Tibial nerve (tissue), 4 donors: ENCODE data around the gene B4GALT2. TPM values are rescaled to one million over a fixed set of nuclear protein-coding genes. Genes with fewer than 3 reads are reported as not detected.

ENCODE experiments used
- DNase-seq, 2 donors: peaks; one replicate each; pipeline ENCODE4 v3.0.0-alpha.2; 2019; ENCODE audit warnings: low spot score in 2 of 2
- H3K27ac ChIP-seq, 4 donors: fragments of 200-600 bp; sonication (generic) in 3 of 4; one replicate each; pipeline ENCODE4 v1.5.1; 2017 to 2019; ENCODE audit warnings: mild to moderate bottlenecking in 1 of 4
- H3K27me3 ChIP-seq, 2 donors: fragments of 200-600 bp; sonication (generic) in 1 of 2; one replicate each; pipeline versions ENCODE4 v1.5.1 to v1.6.0; 2017 to 2019
- H3K36me3 ChIP-seq, 3 donors: fragments of 200-600 bp; sonication (generic); one replicate each; pipeline ENCODE4 v1.5.1; 2018 to 2019
- H3K4me1 ChIP-seq, 4 donors: fragments of 200-600 bp; sonication (generic) in 3 of 4; one replicate each; pipeline ENCODE4 v1.5.1; 2017 to 2019
- H3K4me3 ChIP-seq, 4 donors: fragments of 200-600 bp; sonication (generic) in 3 of 4; one replicate each; pipeline ENCODE4 v1.5.1; 2017 to 2019; ENCODE audit warnings: mild to moderate bottlenecking in 1 of 4, moderate library complexity in 1 of 4
- H3K9me3 ChIP-seq, 4 donors: fragments of 200-600 bp; sonication (generic) in 3 of 4; one replicate each; pipeline ENCODE4 v1.5.1; 2017 to 2019
- EP300 ChIP-seq, 2 donors: sonication (generic); formaldehyde crosslinking; IDR thresholded peaks; one replicate each; pipeline ENCODE4 v1.6.1; 2017; ENCODE audit warnings: antibody characterized with exemption in 2 of 2, mild to moderate bottlenecking in 1 of 2
- POLR2A ChIP-seq, 2 donors: fragments of 450-650 bp; IDR thresholded peaks; one replicate each; pipeline ENCODE4 v1.6.1; 2017; ENCODE audit warnings: antibody characterized with exemption in 2 of 2, mild to moderate bottlenecking in 2 of 2, moderate library complexity in 2 of 2
- WGBS, 2 donors: methylation state at CpG; one replicate each; pipeline ENCODE4 v1.1.5; 2018; 5-methylcytosine and 5-hydroxymethylcytosine counted together
- total RNA-seq, 4 donors: library from RNA; depleted of rRNA; stranded (reverse); fragments of >200 nt; gene quantifications; one replicate each; pipeline ENCODE4 v1.1.0, GENCODE V29; 2016
- TF ChIP-seq, protein P1 (sequence below), 5 experiments: fragments of 200-600 bp in 3 of 5; fragments of 450-650 bp in 2 of 5; sonication (generic) in 3 of 5; IDR thresholded peaks; one replicate each; pipeline ENCODE4 v1.5.1; 2016 to 2019; ENCODE audit warnings: antibody characterized with exemption in 5 of 5, mild to moderate bottlenecking in 3 of 5, moderate library complexity in 2 of 5

The B4GALT2 gene
- total RNA-seq, 4 donors from 2014 or later, result 15.5 to 49.8 (median 21.1) TPM

DNA sequence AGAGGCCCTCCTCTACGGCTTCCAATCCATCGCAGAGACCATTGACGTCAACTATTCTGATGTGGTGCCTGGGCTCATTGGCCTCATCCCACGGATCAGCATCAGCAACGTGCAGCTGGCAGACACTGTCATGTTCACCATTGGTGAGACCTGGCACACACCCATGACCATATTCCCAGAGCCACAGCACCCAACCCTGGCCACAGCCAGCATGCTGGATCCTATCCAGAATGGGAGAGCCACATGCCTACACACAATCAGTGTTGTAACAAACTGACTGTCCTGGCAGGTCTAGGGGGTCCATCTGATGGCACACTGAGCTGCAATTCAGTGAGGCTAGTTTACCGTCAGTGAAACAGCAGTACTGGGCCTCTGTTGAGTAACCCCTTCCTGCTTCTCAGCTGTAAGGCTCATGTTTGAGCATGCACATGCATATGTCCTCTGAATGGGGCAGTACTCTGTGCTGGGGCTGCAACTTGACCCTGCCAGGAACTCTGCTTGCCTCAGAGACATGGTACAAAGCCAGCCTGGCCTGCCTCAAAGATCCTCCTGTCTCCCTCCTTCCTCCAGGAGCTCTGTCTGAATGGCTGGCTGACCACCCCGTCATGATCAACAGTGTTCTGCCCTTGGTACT, 21.5 kb upstream of the B4GALT2 start:
- DNase-seq, result no peak
- H3K4me1 ChIP-seq, result peaks cover 0 to 19% (median 0%) of the 10 kb centered on the region in 4 donors
- no peak overlapping the region for H3K27ac ChIP-seq
- no peak overlapping the region for H3K4me3 ChIP-seq
- TF ChIP-seq, protein P1, sequence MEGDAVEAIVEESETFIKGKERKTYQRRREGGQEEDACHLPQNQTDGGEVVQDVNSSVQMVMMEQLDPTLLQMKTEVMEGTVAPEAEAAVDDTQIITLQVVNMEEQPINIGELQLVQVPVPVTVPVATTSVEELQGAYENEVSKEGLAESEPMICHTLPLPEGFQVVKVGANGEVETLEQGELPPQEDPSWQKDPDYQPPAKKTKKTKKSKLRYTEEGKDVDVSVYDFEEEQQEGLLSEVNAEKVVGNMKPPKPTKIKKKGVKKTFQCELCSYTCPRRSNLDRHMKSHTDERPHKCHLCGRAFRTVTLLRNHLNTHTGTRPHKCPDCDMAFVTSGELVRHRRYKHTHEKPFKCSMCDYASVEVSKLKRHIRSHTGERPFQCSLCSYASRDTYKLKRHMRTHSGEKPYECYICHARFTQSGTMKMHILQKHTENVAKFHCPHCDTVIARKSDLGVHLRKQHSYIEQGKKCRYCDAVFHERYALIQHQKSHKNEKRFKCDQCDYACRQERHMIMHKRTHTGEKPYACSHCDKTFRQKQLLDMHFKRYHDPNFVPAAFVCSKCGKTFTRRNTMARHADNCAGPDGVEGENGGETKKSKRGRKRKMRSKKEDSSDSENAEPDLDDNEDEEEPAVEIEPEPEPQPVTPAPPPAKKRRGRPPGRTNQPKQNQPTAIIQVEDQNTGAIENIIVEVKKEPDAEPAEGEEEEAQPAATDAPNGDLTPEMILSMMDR (IDR thresholded peaks at IDR 0.05), result no peak
- TF ChIP-seq EP300 (IDR thresholded peaks at IDR 0.05), result no peak
- no peak for TF ChIP-seq POLR2A (IDR thresholded peaks at IDR 0.05)
- no peaks in the 10 kb centered on the region for H3K27me3 ChIP-seq
- 87 to 89% methylated on average over 6 to 7 of the region's 7 CpGs for WGBS, 2 donors
- no peaks in the 10 kb centered on the region for H3K9me3 ChIP-seq
- H3K36me3 ChIP-seq, result peaks cover 0 to 67% (median 9%) of the 10 kb centered on the region in 3 donors

DNA sequence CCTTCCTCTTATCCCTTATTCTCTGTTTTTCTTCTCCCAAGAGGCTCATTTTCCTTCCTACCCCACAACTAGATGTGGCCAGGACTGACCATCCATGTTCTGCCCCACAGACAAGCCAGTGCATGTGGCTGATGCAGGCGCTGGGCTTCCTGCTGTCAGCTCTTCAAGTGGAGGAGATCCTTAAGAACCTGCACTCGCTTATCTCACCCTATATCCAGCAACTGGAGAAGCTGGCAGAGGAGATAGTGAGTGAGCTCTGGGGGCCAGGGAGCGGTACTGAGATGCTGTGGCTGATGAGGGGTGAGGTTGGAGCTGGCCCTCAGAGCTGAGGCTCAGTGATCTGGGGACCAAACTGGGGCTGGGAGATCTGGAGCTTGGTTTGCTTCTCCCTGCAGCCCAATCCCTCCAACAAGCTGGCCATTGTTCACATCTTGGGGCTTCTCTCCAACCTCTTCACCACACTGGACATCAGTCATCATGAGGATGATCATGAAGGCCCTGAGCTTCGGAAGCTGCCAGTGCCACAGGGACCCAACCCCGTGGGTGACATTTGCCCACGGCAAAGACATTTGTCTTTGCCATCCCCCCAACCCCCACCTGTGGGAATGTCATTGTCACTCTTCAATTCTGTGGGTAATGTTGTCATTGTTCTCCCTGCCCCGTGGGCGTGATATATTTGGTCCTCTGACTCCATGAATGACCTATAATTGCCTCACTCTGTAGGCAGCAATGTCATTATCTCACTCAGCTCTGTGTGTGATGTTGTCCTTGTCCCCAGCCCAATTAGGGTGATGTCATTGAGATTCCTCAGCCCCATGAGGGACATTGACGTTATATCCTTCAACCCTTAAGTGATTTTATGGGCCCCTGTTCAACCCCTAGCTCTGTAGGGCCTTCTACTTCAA, 20.4 kb upstream of the B4GALT2 start:
- TF ChIP-seq EP300 (IDR thresholded peaks at IDR 0.05), result no peak
- TF ChIP-seq POLR2A (IDR thresholded peaks at IDR 0.05), result no peak
- TF ChIP-seq, protein P1 (IDR thresholded peaks at IDR 0.05), result no peak
- H3K4me1 ChIP-seq, result peaks cover 0 to 13% (median 0%) of the 10 kb centered on the region in 4 donors
- H3K4me3 ChIP-seq, result no peak overlapping the region
- no peak for DNase-seq
- 64 to 69% methylated on average over 9 of the region's 9 CpGs for WGBS, 2 donors
- no peaks in the 10 kb centered on the region for H3K27me3 ChIP-seq
- peaks cover 0 to 78% (median 9%) of the 10 kb centered on the region in 3 donors for H3K36me3 ChIP-seq
- no peak overlapping the region for H3K27ac ChIP-seq
- H3K9me3 ChIP-seq, result no peaks in the 10 kb centered on the region

DNA sequence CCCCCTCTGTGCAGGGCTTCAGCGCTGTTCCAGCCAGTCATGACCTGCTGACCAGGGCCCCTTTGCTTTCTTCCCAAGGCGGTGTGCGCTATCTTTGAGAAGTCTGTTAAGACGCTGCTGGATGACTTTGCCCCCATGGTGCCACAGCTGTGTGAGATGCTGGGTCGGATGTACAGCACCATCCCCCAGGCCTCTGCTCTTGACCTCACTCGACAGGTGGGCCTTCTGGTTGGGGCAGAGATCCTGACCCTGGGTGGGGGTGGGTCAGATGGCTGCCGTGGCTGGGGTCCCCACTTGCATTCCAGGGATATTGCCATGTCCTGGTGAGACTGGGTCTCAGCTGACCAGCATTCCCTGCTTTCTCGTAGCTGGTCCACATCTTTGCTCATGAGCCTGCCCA, 18.2 kb upstream of the B4GALT2 start:
- peaks cover 0 to 93% (median 9%) of the 10 kb centered on the region in 3 donors for H3K36me3 ChIP-seq
- no peaks in the 10 kb centered on the region for H3K27me3 ChIP-seq
- H3K9me3 ChIP-seq, result no peaks in the 10 kb centered on the region
- 89 to 90% methylated on average over 7 to 8 of the region's 8 CpGs for WGBS, 2 donors
- H3K4me1 ChIP-seq, result peaks cover 0 to 7% (median 0%) of the 10 kb centered on the region in 4 donors
- DNase-seq, result no peak
- H3K4me3 ChIP-seq, result no peak overlapping the region
- TF ChIP-seq, protein P1 (IDR thresholded peaks at IDR 0.05), result no peak
- TF ChIP-seq EP300 (IDR thresholded peaks at IDR 0.05) (no peak), POLR2A (IDR thresholded peaks at IDR 0.05) (no peak)
- H3K27ac ChIP-seq, result no peak overlapping the region

DNA sequence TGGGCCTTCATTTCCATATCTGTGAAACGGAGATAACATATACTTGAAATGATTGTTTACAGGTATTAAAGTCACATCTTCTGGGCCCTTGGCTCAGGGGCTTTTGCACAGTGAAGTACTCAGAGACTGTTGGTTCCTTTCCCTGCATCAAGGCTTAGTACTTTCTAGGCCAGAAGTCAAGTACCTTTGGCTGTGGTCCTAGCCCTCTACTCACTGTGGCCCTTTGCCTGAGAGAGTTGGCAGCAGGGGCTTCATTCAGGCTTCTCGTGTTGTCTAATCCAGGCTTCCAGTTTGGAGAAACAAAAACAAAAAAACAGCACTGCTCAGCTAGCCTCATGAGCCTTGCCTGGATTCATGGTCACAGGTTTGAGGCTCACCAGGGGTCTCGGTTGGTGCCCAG, 17.3 kb upstream of the B4GALT2 start:
- Histone ChIP-seq H3K4me1 (peaks cover 0 to 7% (median 0%) of the 10 kb centered on the region in 4 donors), H3K36me3 (peaks cover 0 to 94% (median 9%) of the 10 kb centered on the region in 3 donors), H3K9me3 (no peaks in the 10 kb centered on the region), H3K4me3 (no peak overlapping the region), H3K27me3 (no peaks in the 10 kb centered on the region), H3K27ac (peak overlapping the region in 1 of 4 donors; percentile 12)
- DNase-seq, result no peak
- TF ChIP-seq, protein P1 (IDR thresholded peaks at IDR 0.05), result no peak
- TF ChIP-seq POLR2A (IDR thresholded peaks at IDR 0.05), result no peak
- TF ChIP-seq EP300 (IDR thresholded peaks at IDR 0.05), result no peak
- 70 to 82% methylated on average over 3 of the region's 3 CpGs for WGBS, 2 donors

DNA sequence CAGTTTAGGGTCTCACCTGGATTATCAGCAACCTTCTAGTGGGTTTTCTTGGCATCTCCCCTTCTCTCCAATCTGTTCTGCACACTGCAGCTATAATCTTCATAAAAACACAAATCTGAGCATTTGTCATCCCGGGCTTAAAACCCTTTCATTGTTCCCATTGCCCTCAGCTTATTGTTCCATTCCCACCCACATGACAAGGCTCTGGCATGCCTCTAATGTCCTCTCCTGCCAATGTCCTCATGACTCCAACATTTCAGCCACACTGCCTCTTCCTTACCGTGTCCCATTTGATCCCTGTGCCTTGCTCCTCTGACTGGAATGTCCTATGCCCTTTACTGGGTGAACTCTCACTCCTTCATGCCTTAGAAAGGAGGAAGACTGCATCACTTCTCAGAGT, 16.7 kb upstream of the B4GALT2 start:
- no peak for DNase-seq
- TF ChIP-seq EP300 (IDR thresholded peaks at IDR 0.05), result no peak
- TF ChIP-seq POLR2A (IDR thresholded peaks at IDR 0.05), result no peak
- TF ChIP-seq, protein P1 (IDR thresholded peaks at IDR 0.05), result no peak
- H3K27me3 ChIP-seq, result no peaks in the 10 kb centered on the region
- H3K36me3 ChIP-seq, result peaks cover 0 to 94% (median 8%) of the 10 kb centered on the region in 3 donors
- H3K4me1 ChIP-seq, result peaks cover 0 to 7% (median 0%) of the 10 kb centered on the region in 4 donors
- 46 to 52% methylated on average over 2 of the region's 2 CpGs for WGBS, 2 donors
- H3K9me3 ChIP-seq, result no peaks in the 10 kb centered on the region
- no peak overlapping the region for H3K4me3 ChIP-seq
- peak overlapping the region in 1 of 4 donors; percentile 12 for H3K27ac ChIP-seq
